HG03575 (cell line): ENCODE measurements around the gene TMEM207.
"Not testable (repeated sequence)": the region's sequence is repeated elsewhere in the genome, so short reads cannot be mapped to it uniquely, and the experiment has no call there.

ENCODE experiments used
- ATAC-seq: cut with Tn5 transposase; IDR thresholded peaks from one replicate; pipeline ENCODE4 v1.9.1; 2021; ENCODE audit not compliant: unreplicated experiment, insufficient number of reproducible peaks, low FRiP score; ENCODE audit errors: extremely low read depth

The TMEM207 gene

DNA sequence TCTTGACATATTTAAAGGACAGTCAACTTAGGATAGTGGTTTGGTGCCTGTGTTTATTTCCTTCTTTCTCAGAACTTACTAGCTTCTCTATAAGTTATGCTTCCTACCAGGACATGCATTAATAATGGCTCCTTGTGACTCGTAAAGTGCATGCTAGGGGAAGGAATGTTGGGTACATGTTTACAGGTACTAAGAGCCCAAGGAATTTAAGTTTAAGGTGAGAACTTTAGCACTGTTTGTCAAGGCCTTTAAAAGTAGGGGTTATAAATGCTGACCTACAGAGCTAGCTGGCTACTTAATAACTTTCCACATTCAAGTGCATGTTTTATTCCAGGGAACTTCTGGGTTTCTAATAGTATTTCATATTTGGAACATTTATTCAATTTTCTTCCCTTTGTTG lies at the start of gene TMEM207:
Gene TMEM207 (minus strand): TSS at position 101 of the 400 bp plus-strand sequence. CDS start 92 bp downstream, at position 9.
- no peak for ATAC-seq

GRCh38 chr3:190499122-190499521 lies 49.4 kb upstream of the TMEM207 start:
- ATAC-seq: no peak

DNA sequence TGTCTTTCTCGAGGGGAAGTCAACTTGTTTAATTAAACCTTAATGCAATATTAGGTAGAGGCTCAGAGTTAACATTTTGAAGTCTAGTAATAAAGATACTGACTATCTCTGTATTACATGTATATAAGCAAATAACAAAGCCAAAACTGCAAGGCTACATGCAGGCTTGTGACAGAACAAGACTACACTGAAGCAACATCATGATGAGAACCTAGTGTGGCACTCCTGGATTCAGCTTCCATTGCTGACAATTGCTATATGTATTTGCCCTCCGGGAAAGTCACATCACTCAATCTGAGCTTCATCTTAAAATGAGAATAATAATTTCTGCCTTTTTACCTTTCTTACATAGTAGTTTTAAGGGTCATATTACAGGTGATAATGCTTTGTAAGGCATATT lies 48.6 kb upstream of the TMEM207 start:
- no peak for ATAC-seq

DNA sequence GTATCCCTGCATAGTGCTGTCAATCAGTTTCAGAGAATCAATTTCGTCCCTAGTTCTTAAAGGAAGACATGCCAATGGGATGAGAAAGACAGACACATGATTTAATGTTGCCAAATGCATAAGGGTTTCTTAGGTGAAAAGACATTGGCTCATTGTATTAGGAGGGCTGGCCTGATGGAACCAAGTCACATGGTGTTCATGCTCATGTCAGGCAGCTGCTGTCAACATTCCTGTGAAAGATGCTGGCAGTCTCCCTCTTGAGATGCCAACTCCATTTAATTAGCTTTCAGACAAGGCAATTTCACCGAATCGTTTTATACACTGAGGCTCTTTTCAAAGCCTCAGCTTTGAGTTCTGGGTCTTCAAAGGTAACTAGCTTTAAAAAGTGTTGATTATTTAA lies 48.1 kb upstream of the TMEM207 start:
- no peak for ATAC-seq

DNA sequence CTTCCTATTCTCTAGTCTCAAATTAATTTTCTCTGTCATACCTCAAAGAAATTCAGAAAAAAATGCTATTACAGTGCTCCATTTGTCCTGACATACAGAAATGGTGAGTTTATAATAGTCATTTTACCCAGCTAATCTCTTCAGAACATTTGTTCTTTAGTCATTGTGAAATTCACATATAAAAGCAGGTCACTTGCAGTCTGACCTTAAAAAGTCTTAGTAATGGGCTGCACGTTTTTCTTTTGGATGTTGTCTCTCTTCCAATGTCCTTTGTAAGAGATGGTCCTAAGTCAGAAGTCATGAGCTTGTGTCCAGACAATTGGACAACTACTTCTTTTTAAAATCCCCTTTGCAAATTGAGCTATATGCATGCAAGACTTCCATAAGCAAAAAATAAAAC lies 47.2 kb upstream of the TMEM207 start:
- no peak for ATAC-seq

DNA sequence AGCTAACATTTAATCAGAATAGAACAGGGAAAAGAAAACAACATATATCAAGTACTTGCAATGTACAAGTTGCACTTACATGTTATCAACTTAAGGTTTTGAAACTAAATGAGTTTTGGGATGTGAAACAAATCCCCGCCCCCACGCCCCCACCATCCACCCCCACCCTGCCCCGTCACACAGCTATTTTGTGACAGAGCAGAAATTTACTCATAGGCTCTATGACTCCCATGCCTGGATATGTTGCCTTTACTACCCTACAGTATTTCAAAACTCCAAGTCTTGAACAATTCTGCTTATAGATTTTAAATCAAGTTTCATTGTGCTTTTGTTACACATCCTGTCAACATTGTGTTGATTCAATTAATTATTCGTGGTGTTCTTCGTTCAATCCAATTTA lies 46.1 kb upstream of the TMEM207 start:
- ATAC-seq: no peak

DNA sequence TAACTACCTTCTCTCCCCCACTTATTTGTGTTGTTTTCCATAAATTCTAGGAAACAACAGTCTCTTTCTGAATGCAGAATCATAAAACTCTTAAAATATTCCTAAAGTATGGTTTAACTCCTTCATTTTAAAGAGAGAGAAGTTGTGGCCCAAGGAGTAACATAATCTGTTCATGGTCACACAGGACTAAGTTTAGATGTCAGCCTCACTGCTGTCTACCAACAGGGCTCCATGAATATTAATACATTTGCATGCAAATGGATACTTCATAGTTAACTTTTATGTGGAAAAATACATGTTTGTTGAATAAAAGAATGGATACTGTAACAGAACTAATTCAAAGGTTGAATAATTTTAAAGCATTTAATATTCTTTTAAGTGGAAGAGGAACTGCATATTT lies 45.7 kb upstream of the TMEM207 start:
- ATAC-seq: no peak

DNA sequence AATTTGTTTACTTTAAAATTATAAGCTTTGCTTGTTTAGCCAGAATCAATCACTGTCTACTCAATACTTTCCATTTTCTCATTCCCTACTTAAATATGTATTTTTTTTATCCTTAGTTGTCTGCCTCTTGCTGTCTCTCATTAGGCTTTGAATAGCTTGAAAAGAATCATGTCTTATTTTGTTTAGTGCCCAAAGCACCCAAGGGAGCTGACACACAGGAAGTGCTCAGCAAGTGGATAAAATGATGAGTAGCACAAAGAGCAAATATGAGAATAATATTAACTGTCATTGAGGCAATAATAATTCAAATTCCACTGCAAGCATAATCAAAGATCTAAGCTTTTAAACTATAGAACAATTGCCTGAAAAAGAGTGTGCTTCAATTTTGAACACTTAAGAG lies 45.2 kb upstream of the TMEM207 start:
- no peak for ATAC-seq

GRCh38 chr3:190492966-190493365 lies 43.3 kb upstream of the TMEM207 start:
- no peak for ATAC-seq

DNA sequence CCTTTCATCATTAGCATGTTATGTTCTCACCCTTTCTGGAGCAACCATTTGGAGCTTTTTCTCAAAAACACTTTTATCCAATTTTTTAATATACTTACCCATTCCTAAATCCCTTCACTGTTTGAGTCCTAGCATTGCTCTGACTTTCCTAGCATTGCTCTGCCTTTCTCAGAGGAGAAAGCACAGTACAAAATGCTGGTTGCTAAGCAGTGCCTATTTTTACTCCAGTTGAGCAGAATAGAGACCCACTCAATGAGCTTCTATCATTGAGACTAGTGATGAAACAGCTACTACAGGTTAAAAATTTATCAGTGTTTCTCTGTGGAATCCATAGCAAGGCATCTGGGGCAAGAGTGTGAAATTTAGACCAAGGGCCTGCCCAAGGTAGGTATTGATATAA lies 42.4 kb upstream of the TMEM207 start:
- ATAC-seq: no peak

DNA sequence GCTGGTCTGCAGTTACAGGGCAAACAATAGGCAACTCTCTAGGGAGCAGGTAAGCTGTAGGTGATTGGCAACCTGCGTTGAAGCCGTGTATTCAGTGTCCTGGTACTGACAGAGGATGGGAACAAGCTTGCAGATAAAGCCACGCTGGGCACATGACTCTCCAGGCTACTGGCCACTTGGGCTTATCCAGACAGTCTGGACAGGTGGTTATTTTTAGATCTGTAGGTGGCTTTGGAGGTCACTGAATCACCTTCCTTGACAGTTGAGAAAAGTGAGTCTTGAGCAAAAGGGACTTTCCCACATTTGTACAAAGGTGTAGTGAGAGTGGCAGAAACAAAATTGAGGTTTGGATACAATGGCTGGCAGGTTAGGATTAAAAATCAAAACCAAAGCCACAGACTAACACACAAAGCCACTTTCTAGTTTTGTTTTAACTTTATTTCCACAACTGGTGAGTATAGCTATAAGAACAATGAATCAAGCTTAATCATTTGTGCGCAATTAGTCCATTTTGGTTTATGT lies 41.9 kb upstream of the TMEM207 start:
- no peak for ATAC-seq

- no peak for ATAC-seq
These were observed 37.4 kb upstream of the TMEM207 start for GRCh38 chr3:190486908-190487607.

DNA sequence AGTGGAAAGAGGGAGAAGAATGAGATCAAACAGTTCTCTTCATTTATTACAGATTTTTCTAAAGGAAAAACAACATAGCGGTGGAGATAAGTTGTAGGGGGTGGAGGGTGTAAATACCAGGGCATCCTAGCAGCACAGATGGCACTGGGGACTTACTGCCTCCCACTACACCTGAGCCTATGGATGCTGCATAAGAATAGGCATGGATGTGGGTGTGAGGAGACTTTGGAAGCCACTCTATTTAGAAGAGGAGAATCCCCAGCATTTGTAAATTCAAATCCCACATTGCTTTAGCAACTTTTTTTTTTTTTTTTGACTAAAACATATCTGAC lies 36.8 kb upstream of the TMEM207 start:
- no peak for ATAC-seq

- ATAC-seq: no peak
These were observed 36.3 kb upstream of the TMEM207 start for GRCh38 chr3:190485830-190486532.

DNA sequence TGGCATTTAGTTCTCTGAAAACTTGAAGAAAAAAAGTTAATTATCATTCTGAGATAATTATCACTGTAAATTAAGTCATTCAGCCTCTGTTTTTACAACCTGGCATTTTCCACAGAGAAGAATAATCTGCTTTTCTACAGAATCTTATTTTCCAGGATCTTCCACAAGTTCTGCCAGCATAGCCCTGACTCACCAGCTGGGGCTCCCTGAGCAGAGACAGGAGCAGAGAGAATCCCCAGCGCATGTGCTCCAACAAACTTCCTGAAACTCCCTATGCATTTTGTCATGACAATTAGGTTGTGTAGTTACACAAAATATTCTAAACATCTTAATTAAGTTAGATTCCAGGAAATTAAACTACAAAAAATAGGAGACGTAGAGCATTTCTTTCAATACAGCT lies 32.1 kb upstream of the TMEM207 start:
- ATAC-seq: no peak

DNA sequence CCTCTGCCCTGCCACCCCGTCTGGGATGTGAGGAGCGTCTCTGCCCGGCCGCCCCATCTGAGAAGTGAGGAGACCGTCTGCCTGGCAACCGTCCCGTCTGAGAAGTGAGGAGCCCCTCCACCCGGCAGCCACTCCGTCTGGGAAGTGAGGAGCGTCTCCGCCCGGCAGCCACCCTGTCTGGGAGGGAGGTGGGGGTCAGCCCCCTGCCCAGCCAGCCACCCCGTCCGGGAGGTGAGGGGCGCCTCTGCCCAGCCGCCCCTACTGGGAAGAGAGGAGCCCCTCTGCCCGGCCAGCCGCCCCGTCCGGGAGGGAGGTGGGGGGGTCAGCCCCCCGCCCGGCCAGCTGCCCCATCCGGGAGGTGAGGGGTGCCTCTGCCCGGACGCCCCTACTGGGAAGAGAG lies 23.6 kb upstream of the TMEM207 start:
- ATAC-seq: not testable (repeated sequence)

GRCh38 chr3:190467922-190468321 lies 18.2 kb upstream of the TMEM207 start:
- ATAC-seq: no peak

GRCh38 chr3:190458040-190458439 lies 8.3 kb upstream of the TMEM207 start:
- ATAC-seq: no peak

DNA sequence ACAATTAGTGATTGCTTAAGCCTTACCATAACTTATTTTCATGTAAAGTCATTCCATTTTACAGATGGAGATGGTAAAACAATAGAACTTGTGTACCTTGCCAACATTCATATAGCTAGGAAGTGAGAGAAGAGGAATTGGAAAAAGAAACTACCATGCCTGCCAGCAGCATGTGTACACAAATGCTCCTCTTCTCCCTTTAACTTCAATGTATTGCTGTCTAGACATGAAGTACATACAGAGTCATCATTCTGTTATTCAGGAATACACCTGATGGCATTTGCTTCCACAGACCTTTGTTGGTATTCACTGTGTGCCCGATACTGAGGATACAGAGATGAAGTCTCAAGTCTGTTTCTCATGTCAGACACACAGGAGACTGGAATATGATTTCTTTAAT lies 7.1 kb upstream of the TMEM207 start:
- no peak for ATAC-seq

DNA sequence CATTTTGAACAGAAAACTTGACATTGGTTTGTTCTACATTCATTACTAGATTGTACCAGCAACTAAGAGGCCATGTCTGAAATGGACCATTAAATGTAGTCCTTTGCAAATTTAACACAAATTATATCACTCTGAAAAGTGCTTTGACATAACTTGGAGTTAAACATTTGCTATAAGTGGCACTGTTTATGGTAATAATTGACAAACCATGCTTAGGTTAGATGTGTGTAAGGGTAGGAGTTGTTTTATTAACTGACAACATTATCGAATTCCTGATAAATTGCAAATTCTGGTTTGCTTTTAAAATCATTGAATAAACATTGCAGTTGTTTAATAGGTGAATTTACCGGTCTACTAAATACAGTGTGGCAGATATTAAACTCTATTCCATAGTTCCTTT lies 6.1 kb upstream of the TMEM207 start:
- no peak for ATAC-seq

GRCh38 chr3:190448256-190448655 lies 1.4 kb downstream of the TMEM207 start:
- ATAC-seq: no peak
